ENCODE results near the gene CELF6.

CELF6 gene

GRCh38 chr15:72319985-72320671 is at the start of gene CELF6:
Gene CELF6 (minus strand): TSS chr15:72320157. CDS start chr15:72319874, 283 bp downstream.
- DNase-seq (ENCODE audit: low spot score), result peak; percentile 90
- TF ChIP-seq CTCF (IDR thresholded peaks at IDR 0.05; ENCODE audit: extremely low read depth, missing control alignments), result no peak

GRCh38 chr15:72368899-72369298 is 48.9 kb upstream of the CELF6 start:
- DNase-seq (ENCODE audit: low spot score), result no peak
- TF ChIP-seq CTCF (IDR thresholded peaks at IDR 0.05; ENCODE audit: extremely low read depth, missing control alignments), result no peak

- no peak for DNase-seq (ENCODE audit: low spot score)
- TF ChIP-seq CTCF (IDR thresholded peaks at IDR 0.05; ENCODE audit: extremely low read depth, missing control alignments), result no peak
These were observed 48.4 kb upstream of the CELF6 start for GRCh38 chr15:72368325-72368724.

- DNase-seq (ENCODE audit: low spot score), result peak; percentile 56
- TF ChIP-seq CTCF (IDR thresholded peaks at IDR 0.05; ENCODE audit: extremely low read depth, missing control alignments), result no peak
These were observed 45.9 kb upstream of the CELF6 start for GRCh38 chr15:72365844-72366243.

- no peak for DNase-seq (ENCODE audit: low spot score)
- TF ChIP-seq CTCF (IDR thresholded peaks at IDR 0.05; ENCODE audit: extremely low read depth, missing control alignments), result no peak
These were observed 41.2 kb upstream of the CELF6 start for GRCh38 chr15:72361176-72361575.

- no peak for TF ChIP-seq CTCF (IDR thresholded peaks at IDR 0.05; ENCODE audit: extremely low read depth, missing control alignments)
- peak; percentile 24 for DNase-seq (ENCODE audit: low spot score)
These were observed 38.8 kb upstream of the CELF6 start for GRCh38 chr15:72358650-72359171.

DNA sequence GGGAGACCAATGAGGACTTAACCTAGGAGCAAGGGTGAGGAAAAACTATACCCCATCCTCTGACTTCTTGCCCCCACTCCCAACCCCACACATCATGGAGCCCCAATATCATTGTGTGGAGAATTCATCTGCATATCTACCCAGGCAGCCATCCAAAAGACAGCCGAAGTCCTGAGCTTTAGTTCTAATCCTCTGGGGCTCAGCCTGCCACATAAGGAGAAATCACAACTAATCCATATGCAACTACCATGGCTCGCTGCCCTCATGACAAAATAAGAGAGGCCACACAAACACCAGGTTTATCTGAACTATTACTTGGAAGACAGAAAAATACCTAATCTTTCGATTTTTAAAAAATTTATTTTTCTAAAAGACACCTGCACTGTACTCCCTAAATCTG is 38.2 kb upstream of the CELF6 start:
- no peak for TF ChIP-seq CTCF (IDR thresholded peaks at IDR 0.05; ENCODE audit: extremely low read depth, missing control alignments)
- DNase-seq (ENCODE audit: low spot score), result no peak

Data from GM20000 (cell line).